IMR-90 (cell line): ENCODE measurements around the gene TCL1A. TPM values are rescaled to one million over a fixed set of nuclear protein-coding genes. Genes with fewer than 3 reads are reported as not detected.

Experiments used
- ATAC-seq: fragments of 200-7000 bp; cut with Tn5 transposase; 2 replicates; pipeline ENCODE4 v1.9.1; 2020; ENCODE audit warnings: low read depth, mild to moderate bottlenecking, moderate library complexity
- BruUV-seq: library from RNA; stranded (reverse); fragments of 400-500 nt; replicated peaks from 2 replicates; lab custom pipeline; 2021; lab: Mats Ljungman, UMichigan
- CTCF ChIA-PET: fragments of 300-600 bp; formaldehyde crosslinking; extraction: SDS; loops from one replicate; lab custom pipeline; 2021; ENCODE audit warnings: antibody characterized with exemption; lab: Yijun Ruan, JAX
- POLR2A ChIA-PET: fragments of 300-600 bp; sonication (Branson Sonifier 250); formaldehyde crosslinking; loops from one replicate; lab custom pipeline; 2022; ENCODE audit warnings: antibody characterized with exemption; ENCODE audit not compliant: unreplicated experiment; lab: Charles Lee
- DNase-seq: peaks from one replicate; pipeline ENCODE4 v3.0.0; 2013
- H2AFZ ChIP-seq: replicated peaks from 2 replicates; pipeline ENCODE3; 2013; ENCODE audit warnings: low read length, mild to moderate bottlenecking; ENCODE audit not compliant: poor library complexity
- H2AK5ac ChIP-seq: 2 replicates; pipeline ENCODE4 v1.6.1; 2013; ENCODE audit warnings: low read depth, low read length, inconsistent platforms
- H2AK9ac ChIP-seq: replicated peaks from 2 replicates; pipeline ENCODE3; 2013; ENCODE audit warnings: mild to moderate bottlenecking, low read depth, low read length, moderate library complexity; ENCODE audit not compliant: poor library complexity
- H2BK120ac ChIP-seq: 2 replicates; pipeline ENCODE4 v1.6.1; 2013; ENCODE audit warnings: low read depth, low read length, inconsistent platforms
- H2BK15ac ChIP-seq: 3 replicates; pipeline ENCODE4 v1.6.1; 2013; ENCODE audit warnings: low read depth, low read length, inconsistent platforms
- H2BK20ac ChIP-seq: 2 replicates; pipeline ENCODE4 v1.6.1; 2013; ENCODE audit warnings: low read depth, mild to moderate bottlenecking, inconsistent platforms, low read length, moderate library complexity
- H2BK5ac ChIP-seq: 2 replicates; pipeline ENCODE4 v1.6.1; 2013; ENCODE audit warnings: mild to moderate bottlenecking, low read depth, low read length, inconsistent platforms; ENCODE audit not compliant: poor library complexity, severe bottlenecking
- H3K14ac ChIP-seq: replicated peaks from 2 replicates; pipeline ENCODE4 v1.6.1; 2013; ENCODE audit warnings: low read depth, low read length, inconsistent platforms
- H3K18ac ChIP-seq: 2 replicates; pipeline ENCODE4 v1.6.1; 2013; ENCODE audit warnings: low read depth, low read length, control low read depth
- H3K23ac ChIP-seq: 2 replicates; pipeline ENCODE4 v1.6.1; 2013; ENCODE audit warnings: low read depth, low read length, inconsistent platforms
- H3K27ac ChIP-seq: 2 replicates; pipeline ENCODE4 v1.5.1; 2013; ENCODE audit warnings: mild to moderate bottlenecking, control low read depth, low read length; ENCODE audit not compliant: insufficient read depth
- H3K27me3 ChIP-seq: 2 replicates; pipeline ENCODE4 v1.6.1; 2013; ENCODE audit warnings: low read length; ENCODE audit not compliant: control insufficient read depth, insufficient read depth
- H3K36me3 ChIP-seq: 2 replicates; pipeline ENCODE4 v1.6.1; 2013; ENCODE audit warnings: low read length, mixed read lengths; ENCODE audit not compliant: control insufficient read depth, insufficient read depth
- H3K4ac ChIP-seq: 2 replicates; pipeline ENCODE4 v1.6.1; 2013; ENCODE audit warnings: low read depth, low read length, inconsistent platforms
- H3K4me1 ChIP-seq: 2 replicates; pipeline ENCODE4 v1.6.1; 2013; ENCODE audit warnings: low read length, mixed read lengths; ENCODE audit not compliant: control insufficient read depth, insufficient read depth
- H3K4me2 ChIP-seq: 2 replicates; pipeline ENCODE4 v1.6.1; 2013; ENCODE audit warnings: low read depth, mild to moderate bottlenecking, control low read depth, low read length, moderate library complexity
- H3K4me3 ChIP-seq: 2 replicates; pipeline ENCODE4 v1.5.1; 2013; ENCODE audit warnings: low read depth, mild to moderate bottlenecking, control low read depth, low read length, moderate library complexity; ENCODE audit not compliant: insufficient read depth
- H3K56ac ChIP-seq: 2 replicates; pipeline ENCODE4 v1.6.1; 2013; ENCODE audit warnings: low read length, inconsistent platforms; ENCODE audit not compliant: insufficient read depth; ENCODE audit errors: extremely low read depth
- H3K79me1 ChIP-seq, 2 experiments: 2 replicates each; pipeline ENCODE4 v1.6.1; 2013; ENCODE audit warnings: low read length in 2 of 2, inconsistent platforms in 1 of 2, low read depth in 1 of 2
- H3K9ac ChIP-seq: 2 replicates; pipeline ENCODE4 v1.6.1; 2013; ENCODE audit warnings: low read depth, low read length, control low read depth
- H3K9me1 ChIP-seq: 2 replicates; pipeline ENCODE4 v1.6.1; 2013; ENCODE audit warnings: low read length, inconsistent platforms; ENCODE audit not compliant: insufficient read depth
- H3K9me3 ChIP-seq: 2 replicates; pipeline ENCODE4 v1.6.1; 2013; ENCODE audit warnings: low read length; ENCODE audit not compliant: control insufficient read depth, insufficient read depth
- H4K20me1 ChIP-seq: 2 replicates; pipeline ENCODE4 v1.6.1; 2013; ENCODE audit warnings: low read length, inconsistent platforms; ENCODE audit not compliant: insufficient read depth
- H4K5ac ChIP-seq: 2 replicates; pipeline ENCODE4 v1.6.1; 2013; ENCODE audit warnings: mild to moderate bottlenecking, low read depth, low read length, control low read depth
- H4K8ac ChIP-seq, 2 experiments: 2 replicates each; pipeline ENCODE4 v1.6.1; 2013; ENCODE audit warnings: low read depth in 2 of 2, low read length in 2 of 2, control low read depth in 1 of 2, inconsistent platforms in 1 of 2
- H4K91ac ChIP-seq: 2 replicates; pipeline ENCODE4 v1.6.1; 2013; ENCODE audit warnings: low read depth, low read length, inconsistent platforms; ENCODE audit not compliant: insufficient read depth
- CEBPB ChIP-seq: IDR thresholded peaks from 2 replicates; pipeline ENCODE4 v1.6.1; 2012; ENCODE audit warnings: low read depth, low read length, improper control_type of control experiment
- CHD1 ChIP-seq: IDR thresholded peaks from 2 replicates; pipeline ENCODE4 v1.6.1; 2012; ENCODE audit warnings: low read depth, low read length, improper control_type of control experiment
- ELK1 ChIP-seq: fragments of 150-350 bp; IDR thresholded peaks from 2 replicates; pipeline ENCODE4 v1.6.1; 2016; ENCODE audit warnings: low read depth, mild to moderate bottlenecking, low read length, moderate library complexity, borderline replicate concordance
- FOS ChIP-seq: fragments of 150-350 bp; IDR thresholded peaks from 2 replicates; pipeline ENCODE4 v1.6.1; 2016; ENCODE audit warnings: low read depth, low read length
- MAFK ChIP-seq: IDR thresholded peaks from 2 replicates; pipeline ENCODE4 v1.6.1; 2012; ENCODE audit warnings: low read depth, low read length, improper control_type of control experiment
- MAZ ChIP-seq: IDR thresholded peaks from 2 replicates; pipeline ENCODE4 v1.6.1; 2012; ENCODE audit warnings: low read depth, mild to moderate bottlenecking, low read length, improper control_type of control experiment, moderate library complexity, borderline replicate concordance
- POLR2A ChIP-seq: IDR thresholded peaks from 2 replicates; pipeline ENCODE4 v1.6.1; 2012; ENCODE audit warnings: mild to moderate bottlenecking, low read depth, low read length
- SMC3 ChIP-seq: fragments of 150-350 bp; IDR thresholded peaks from 2 replicates; pipeline ENCODE4 v1.6.1; 2016; ENCODE audit warnings: low read depth, mild to moderate bottlenecking, antibody characterized with exemption, low read length, moderate library complexity
- WGBS, 2 experiments: methylation state at CpG; one replicate each; pipeline versions ENCODE4 v1.1.5 to v1.1.7; 2013; ENCODE audit warnings: missing lambda C conversion rate in 2 of 2; ENCODE audit not compliant: insufficient read length in 1 of 2; ENCODE audit errors: extremely low coverage in 2 of 2; 5-methylcytosine and 5-hydroxymethylcytosine counted together
- dilution Hi-C: fragments of 300-500 bp; cut with HindIII; formaldehyde crosslinking; loops from one replicate; pipeline ENCODE4 v1.14.3; 2018; ENCODE audit warnings: low sequenced_read_pairs; ENCODE audit not compliant: unreplicated experiment
- in situ Hi-C: fragments of 300-500 bp; cut with MboI; formaldehyde crosslinking; loops from 3 replicates; pipeline ENCODE4 v1.14.3; 2019; ENCODE audit warnings: low sequenced_read_pairs, inconsistent platforms, mixed read lengths
- intact Hi-C: fragments of 100-400 bp; cut with micrococcal nuclease; formaldehyde crosslinking; loops from 2 replicates; pipeline ENCODE4 v1.10.0; 2022
- polyA plus RNA-seq, 3 experiments: library from polyadenylated mRNA; depleted of rRNA; stranded (reverse); fragments of >200 nt; gene quantifications; 2 replicates each; pipeline ENCODE4 v1.2.3, GENCODE V29; 2012; ENCODE audit warnings: low replicate concordance in 1 of 3
- total RNA-seq: library from RNA; depleted of rRNA; stranded (reverse); fragments of >200 nt; gene quantifications from 2 replicates; pipeline ENCODE4 v1.2.3, GENCODE V29; 2012
- TF ChIP-seq, protein P1 (sequence below): fragments of 150-350 bp; IDR thresholded peaks from 2 replicates; pipeline ENCODE4 v1.6.1; 2017; ENCODE audit warnings: mild to moderate bottlenecking, antibody characterized with exemption, low read length, low read depth

The TCL1A gene
- total and polyA plus RNA-seq, 2 of the 4 experiments (the other 2 are of a cell fraction): not detected

DNA sequence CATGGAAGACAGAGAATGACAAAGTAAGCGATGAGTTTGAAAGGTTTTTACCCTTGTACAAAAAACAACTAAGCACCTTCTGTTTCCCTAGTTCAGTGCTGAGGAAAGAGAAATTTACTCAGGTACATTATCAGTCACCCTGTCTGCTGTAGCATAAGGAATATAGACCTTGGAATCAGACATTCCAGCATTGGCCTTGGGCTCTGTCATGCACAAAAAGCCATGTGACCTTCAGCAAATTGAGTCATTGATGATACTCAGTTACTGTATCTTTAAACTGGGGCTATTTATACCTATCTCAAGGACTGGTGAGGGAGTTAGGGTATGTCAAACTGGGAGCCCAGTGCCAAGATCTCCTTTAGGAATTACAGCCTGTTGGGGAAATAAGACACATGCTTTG, 19.3 kb upstream of the TCL1A start:
- Histone ChIP-seq H3K56ac (no peak overlapping the region), H2BK15ac (no peak overlapping the region), H3K27ac (no peak overlapping the region), H3K9me3 (no peaks in the 10 kb centered on the region), H4K5ac (no peak overlapping the region), H2AK5ac (no peak overlapping the region), H3K9ac (no peak overlapping the region), H3K27me3 (no peaks in the 10 kb centered on the region), H3K18ac (no peak overlapping the region), H2AFZ (no peak overlapping the region), H3K9me1 (no peaks in the 10 kb centered on the region), H3K4me2 (no peak overlapping the region), H2BK5ac (no peak overlapping the region), H3K4me3 (no peak overlapping the region), H3K14ac (no peak overlapping the region), H4K20me1 (no peaks in the 10 kb centered on the region), H2BK20ac (no peak overlapping the region), H4K8ac (no peak overlapping the region), H3K36me3 (no peaks in the 10 kb centered on the region), H3K79me1 (no peaks in the 10 kb centered on the region), H3K23ac (no peak overlapping the region), H2AK9ac (no peak overlapping the region), H3K4ac (no peak overlapping the region), H4K91ac (no peak overlapping the region), H3K4me1 (no peaks in the 10 kb centered on the region), H2BK120ac (no peak overlapping the region)
- no peak for TF ChIP-seq CEBPB
- TF ChIP-seq SMC3: no peak
- TF ChIP-seq, protein P1, sequence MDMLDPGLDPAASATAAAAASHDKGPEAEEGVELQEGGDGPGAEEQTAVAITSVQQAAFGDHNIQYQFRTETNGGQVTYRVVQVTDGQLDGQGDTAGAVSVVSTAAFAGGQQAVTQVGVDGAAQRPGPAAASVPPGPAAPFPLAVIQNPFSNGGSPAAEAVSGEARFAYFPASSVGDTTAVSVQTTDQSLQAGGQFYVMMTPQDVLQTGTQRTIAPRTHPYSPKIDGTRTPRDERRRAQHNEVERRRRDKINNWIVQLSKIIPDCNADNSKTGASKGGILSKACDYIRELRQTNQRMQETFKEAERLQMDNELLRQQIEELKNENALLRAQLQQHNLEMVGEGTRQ: no peak
- no peak for TF ChIP-seq ELK1
- no peak for TF ChIP-seq FOS
- no peak for TF ChIP-seq POLR2A
- TF ChIP-seq MAFK: no peak
- TF ChIP-seq CHD1: no peak
- TF ChIP-seq MAZ: no peak
- dilution Hi-C loops (no loop called here), intact Hi-C loops (loop anchor here (5.0 kb wide), 1 partner anchor 1846 kb away; no protein-coding TSS in a partner anchor), in situ Hi-C loops (no loop called here)
- BruUV-seq: no TSS peak
- CTCF ChIA-PET: no interaction called here
- POLR2A ChIA-PET: no interaction called here
- ATAC-seq: no peak
- no peak for DNase-seq
- no CpG with 5 or more reads among the region's 1 CpG for WGBS, 2 experiments
